Suppressor macrophage treated with lipopolysaccharide for 1 hour (primary cell): ENCODE measurements around the gene TNFSF8.

Experiments used
- DNase-seq, 3 donors: peaks; one replicate each; pipeline ENCODE4 v3.0.0-alpha.2; 2020 to 2022

Gene TNFSF8

GRCh38 chr9:114935119-114935518 lies 4.7 kb upstream of the TNFSF8 start:
- no peak for DNase-seq

GRCh38 chr9:114932502-114932901 lies 2.1 kb upstream of the TNFSF8 start:
- no peak for DNase-seq

- DNase-seq = no peak
These were observed 1.0 kb upstream of the TNFSF8 start for GRCh38 chr9:114931407-114931806.

GRCh38 chr9:114929201-114929600 lies 1.2 kb downstream of the TNFSF8 start:
- DNase-seq = peak; percentile 52 to 74 (median 71)

GRCh38 chr9:114928671-114929070 lies 1.7 kb downstream of the TNFSF8 start:
- DNase-seq = no peak

- DNase-seq = peak in 1 of 3 donors; percentile 42
These were observed 2.3 kb downstream of the TNFSF8 start for GRCh38 chr9:114928136-114928535.

- no peak for DNase-seq
These were observed 4.7 kb downstream of the TNFSF8 start for GRCh38 chr9:114925672-114926071.

GRCh38 chr9:114925039-114925438 lies 5.4 kb downstream of the TNFSF8 start:
- DNase-seq = no peak

GRCh38 chr9:114924327-114924726 lies 6.1 kb downstream of the TNFSF8 start:
- DNase-seq = no peak

- DNase-seq = no peak
These were observed 6.5 kb downstream of the TNFSF8 start for GRCh38 chr9:114923918-114924317.

- peak; percentile 70 to 91 (median 80) for DNase-seq
These were observed 9.2 kb downstream of the TNFSF8 start for GRCh38 chr9:114921171-114921570.

GRCh38 chr9:114919611-114920010 lies 10.8 kb downstream of the TNFSF8 start:
- peak; percentile 80 to 94 (median 92) for DNase-seq

- DNase-seq = no peak
These were observed 13.9 kb downstream of the TNFSF8 start for GRCh38 chr9:114916481-114916880.

- no peak for DNase-seq
These were observed 16.3 kb downstream of the TNFSF8 start for GRCh38 chr9:114914139-114914538.

GRCh38 chr9:114913656-114914055 lies 16.7 kb downstream of the TNFSF8 start:
- no peak for DNase-seq

- no peak for DNase-seq
These were observed 17.2 kb downstream of the TNFSF8 start for GRCh38 chr9:114913217-114913616.

- DNase-seq = peak; percentile 62 to 70 (median 63)
These were observed 19.1 kb downstream of the TNFSF8 start for GRCh38 chr9:114911167-114911821.

- DNase-seq = no peak
These were observed 19.9 kb downstream of the TNFSF8 start for GRCh38 chr9:114910541-114910940.

- peak in 1 of 3 donors; percentile 15 for DNase-seq
These were observed 20.7 kb downstream of the TNFSF8 start for GRCh38 chr9:114909661-114910060.

- DNase-seq = peak; percentile 64 to 75 (median 72)
These were observed 21.5 kb downstream of the TNFSF8 start for GRCh38 chr9:114908805-114909448.

GRCh38 chr9:114908104-114908622 lies 22.2 kb downstream of the TNFSF8 start:
- no peak for DNase-seq

GRCh38 chr9:114906922-114907571 lies 23.3 kb downstream of the TNFSF8 start:
- DNase-seq = peak in 2 of 3 donors; percentile 48 to 55

GRCh38 chr9:114905170-114905940 lies 25.0 kb downstream of the TNFSF8 start:
- no peak for DNase-seq
